Measurements from ENCODE around the gene CDC5L. TPM values are rescaled to one million over a fixed set of nuclear protein-coding genes. Genes with fewer than 3 reads are reported as not detected.

CDC5L gene
- total and polyA plus RNA-seq, 7 experiments from 2014 or later: 14.5 to 25.4 (median 20.8) TPM

DNA sequence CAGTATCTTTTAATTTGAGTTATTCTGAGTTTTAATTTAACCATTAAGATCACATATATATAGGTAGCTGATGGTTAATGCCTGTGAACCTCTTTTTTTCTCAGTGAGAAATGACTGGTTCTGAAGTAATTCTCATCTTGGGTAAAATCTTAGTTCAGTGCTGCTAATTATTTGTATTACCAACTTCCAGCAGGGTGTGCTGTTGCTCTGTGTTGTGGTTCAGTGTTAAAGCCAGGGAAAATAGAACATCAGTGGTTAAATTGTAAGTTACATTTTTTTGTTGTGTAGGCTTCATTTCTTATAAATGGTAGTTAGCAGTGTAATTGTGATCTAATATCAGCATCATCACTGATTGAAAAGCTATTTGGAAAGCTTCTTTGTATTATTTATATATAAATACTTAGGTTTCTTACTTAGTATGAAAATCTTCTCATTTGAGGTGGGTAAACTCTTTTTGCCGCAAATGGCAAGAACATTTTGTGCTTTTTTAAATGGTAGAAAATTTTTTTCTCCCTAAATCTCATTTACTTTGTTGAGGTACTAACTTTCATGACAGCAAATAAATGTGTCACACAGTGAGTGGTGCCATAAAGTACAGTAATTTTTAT lies 43.7 kb downstream of the CDC5L start:
- Histone ChIP-seq H3K4me1 (ENCODE audit: control insufficient read depth in 2 of 2, insufficient read depth in 2 of 2, low read length in 2 of 2) (no peaks in the 10 kb centered on the region), H3K36me3 (ENCODE audit: control insufficient read depth in 2 of 3, insufficient read depth in 3 of 3, low read length in 3 of 3) (peaks cover 13 to 40% (median 16%) of the 10 kb centered on the region in 3 experiments), H3K9me3 (ENCODE audit: control insufficient read depth in 2 of 3, low read length in 3 of 3) (no peaks in the 10 kb centered on the region), H3K27me3 (ENCODE audit: control insufficient read depth in 2 of 2, insufficient read depth in 2 of 2, low read length in 2 of 2) (no peaks in the 10 kb centered on the region), H3K27ac (ENCODE audit: low read depth, low read length) (no peak overlapping the region), H3K4me3 (ENCODE audit: low read length) (no peak overlapping the region)
- peaks cover 0 to 55% (median 20%) of the 10 kb centered on the region in 5 donors for H3K36me3 Mint-ChIP-seq
- H3K4me3 Mint-ChIP-seq: no peak overlapping the region
- H3K27me3 Mint-ChIP-seq: no peaks in the 10 kb centered on the region
- peak in 6 of 9 donors; percentile 16 to 42 (median 32) for DNase-seq
- ATAC-seq: peak; percentile 74
- H3K4me1 Mint-ChIP-seq: peaks cover 0 to 26% (median 10%) of the 10 kb centered on the region in 7 donors
- intact Hi-C loops (cut with micrococcal nuclease): loop anchor here (1.0 kb wide), 1 partner anchor 25 kb away; no protein-coding TSS in a partner anchor
- ChIA-PET POLR2A (no interaction called here), CTCF (interaction anchor here (1.0 kb wide), 1 partner anchor 13 kb away, joined by 3 read pairs; no protein-coding TSS in a partner anchor)
- no peaks in the 10 kb centered on the region for H3K9me3 Mint-ChIP-seq
- peak overlapping the region in 2 of 9 donors; percentile 12 to 34 for H3K27ac Mint-ChIP-seq

DNA sequence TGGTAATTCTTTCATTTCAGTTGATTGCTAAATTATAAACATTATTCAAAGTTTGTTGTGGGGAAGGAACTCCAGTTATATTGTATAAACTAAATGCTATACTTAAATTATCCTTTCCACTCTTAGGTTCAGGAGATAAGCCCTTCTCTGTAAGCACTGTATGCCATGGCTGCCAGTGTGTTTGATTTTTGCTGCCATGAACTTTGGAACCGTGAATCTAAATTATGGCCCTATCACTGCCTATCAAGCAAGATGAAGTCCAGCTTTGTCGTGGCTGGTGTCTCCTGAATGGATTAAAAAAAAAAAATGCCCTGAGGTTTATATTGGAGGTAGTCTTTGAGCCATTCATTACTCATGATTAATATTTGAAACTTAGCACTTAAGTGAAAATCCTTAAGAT lies 44.7 kb downstream of the CDC5L start:
- ATAC-seq (no peak), DNase-seq (no peak)
- ChIA-PET CTCF (interaction anchor here (1.4 kb wide), 1 partner anchor 24 kb away, joined by 4 read pairs; no protein-coding TSS in a partner anchor), POLR2A (no interaction called here)
- Histone ChIP-seq H3K27ac (ENCODE audit: low read depth, low read length) (no peak overlapping the region), H3K27me3 (ENCODE audit: control insufficient read depth in 2 of 2, insufficient read depth in 2 of 2, low read length in 2 of 2) (no peaks in the 10 kb centered on the region), H3K9me3 (ENCODE audit: control insufficient read depth in 2 of 3, low read length in 3 of 3) (no peaks in the 10 kb centered on the region), H3K4me1 (ENCODE audit: control insufficient read depth in 2 of 2, insufficient read depth in 2 of 2, low read length in 2 of 2) (no peaks in the 10 kb centered on the region), H3K36me3 (ENCODE audit: control insufficient read depth in 2 of 3, insufficient read depth in 3 of 3, low read length in 3 of 3) (peaks cover 9 to 35% (median 13%) of the 10 kb centered on the region in 3 experiments), H3K4me3 (ENCODE audit: low read length) (no peak overlapping the region)
- no peak overlapping the region for H3K27ac Mint-ChIP-seq
- H3K27me3 Mint-ChIP-seq: no peaks in the 10 kb centered on the region
- H3K4me3 Mint-ChIP-seq: no peak overlapping the region
- no peaks in the 10 kb centered on the region for H3K9me3 Mint-ChIP-seq
- peaks cover 4 to 32% (median 16%) of the 10 kb centered on the region in 7 donors for H3K4me1 Mint-ChIP-seq
- peaks cover 0 to 58% (median 22%) of the 10 kb centered on the region in 5 donors for H3K36me3 Mint-ChIP-seq
- intact Hi-C loops (cut with micrococcal nuclease): no loop called here

DNA sequence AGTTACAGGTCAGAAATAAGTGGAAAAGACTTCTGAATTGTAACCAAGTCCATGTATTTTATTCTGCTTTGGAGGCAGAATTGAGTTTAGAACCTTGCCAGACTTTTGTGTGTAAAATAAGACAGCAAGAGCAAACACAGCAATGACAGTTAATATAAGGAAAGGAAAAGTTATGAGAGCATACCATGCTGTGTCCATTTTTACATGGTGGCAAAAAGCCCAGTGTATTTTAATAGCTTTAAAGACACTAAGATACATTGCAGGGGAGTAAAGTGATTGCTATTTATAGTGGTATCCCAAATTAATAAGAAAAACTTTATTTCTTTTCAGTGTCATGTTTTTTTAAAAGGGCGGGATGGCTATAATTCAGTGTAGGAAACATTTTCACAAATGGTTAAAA lies 45.2 kb downstream of the CDC5L start:
- Histone ChIP-seq H3K9me3 (ENCODE audit: control insufficient read depth in 2 of 3, low read length in 3 of 3) (no peaks in the 10 kb centered on the region), H3K4me1 (ENCODE audit: control insufficient read depth in 2 of 2, insufficient read depth in 2 of 2, low read length in 2 of 2) (no peaks in the 10 kb centered on the region), H3K36me3 (ENCODE audit: control insufficient read depth in 2 of 3, insufficient read depth in 3 of 3, low read length in 3 of 3) (peaks cover 9 to 37% (median 13%) of the 10 kb centered on the region in 3 experiments), H3K27me3 (ENCODE audit: control insufficient read depth in 2 of 2, insufficient read depth in 2 of 2, low read length in 2 of 2) (no peaks in the 10 kb centered on the region), H3K4me3 (ENCODE audit: low read length) (no peak overlapping the region), H3K27ac (ENCODE audit: low read depth, low read length) (no peak overlapping the region)
- peaks cover 4 to 37% (median 17%) of the 10 kb centered on the region in 7 donors for H3K4me1 Mint-ChIP-seq
- H3K27ac Mint-ChIP-seq: peak overlapping the region in 1 of 9 donors; percentile 32
- intact Hi-C loops (cut with micrococcal nuclease): no loop called here
- DNase-seq (no peak), ATAC-seq (no peak)
- peaks cover 0 to 62% (median 26%) of the 10 kb centered on the region in 5 donors for H3K36me3 Mint-ChIP-seq
- H3K9me3 Mint-ChIP-seq: no peaks in the 10 kb centered on the region
- no peak overlapping the region for H3K4me3 Mint-ChIP-seq
- CTCF ChIA-PET: interaction anchor here (1.4 kb wide), 1 partner anchor 23 kb away, joined by 4 read pairs; no protein-coding TSS in a partner anchor
- no peaks in the 10 kb centered on the region for H3K27me3 Mint-ChIP-seq
- POLR2A ChIA-PET: no interaction called here

DNA sequence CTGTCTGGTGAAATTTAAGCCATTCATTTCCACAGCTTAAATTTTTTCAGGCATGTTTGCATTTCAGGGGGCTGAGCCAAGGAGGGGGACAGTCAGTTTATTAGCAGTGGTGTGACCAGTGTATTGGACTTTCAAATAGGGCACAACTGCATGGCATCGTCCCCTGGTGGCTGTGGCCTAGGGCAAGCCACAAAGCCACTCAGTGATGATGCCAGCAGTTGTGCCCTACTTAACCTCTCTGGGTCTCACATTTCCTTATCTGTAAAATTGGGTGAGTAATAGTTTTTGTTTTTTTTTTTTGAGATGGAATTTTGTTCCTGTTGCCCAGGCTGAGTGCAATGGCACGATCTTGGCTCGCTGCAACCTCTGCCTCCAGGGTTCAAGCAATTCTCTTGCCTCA lies 48.0 kb downstream of the CDC5L start:
- no peaks in the 10 kb centered on the region for H3K4me1 ChIP-seq (ENCODE audit: control insufficient read depth in 2 of 2, insufficient read depth in 2 of 2, low read length in 2 of 2)
- H3K4me3 ChIP-seq (ENCODE audit: low read length): no peak overlapping the region
- Mint-ChIP-seq H3K27me3 (no peaks in the 10 kb centered on the region), H3K36me3 (peaks cover 0 to 76% (median 39%) of the 10 kb centered on the region in 5 donors), H3K4me1 (peaks cover 4 to 37% (median 21%) of the 10 kb centered on the region in 7 donors), H3K4me3 (no peak overlapping the region), H3K27ac (no peak overlapping the region), H3K9me3 (peaks cover 0 to 6% (median 0%) of the 10 kb centered on the region in 11 donors)
- H3K9me3 ChIP-seq (ENCODE audit: control insufficient read depth in 2 of 3, low read length in 3 of 3): no peaks in the 10 kb centered on the region
- H3K27me3 ChIP-seq (ENCODE audit: control insufficient read depth in 2 of 2, insufficient read depth in 2 of 2, low read length in 2 of 2): no peaks in the 10 kb centered on the region
- CTCF ChIA-PET: no interaction called here
- no peak overlapping the region for H3K27ac ChIP-seq (ENCODE audit: low read depth, low read length)
- DNase-seq: no peak
- intact Hi-C loops (cut with micrococcal nuclease): no loop called here
- POLR2A ChIA-PET: no interaction called here
- H3K36me3 ChIP-seq (ENCODE audit: control insufficient read depth in 2 of 3, insufficient read depth in 3 of 3, low read length in 3 of 3): peaks cover 4 to 19% (median 13%) of the 10 kb centered on the region in 3 experiments
- ATAC-seq: no peak

DNA sequence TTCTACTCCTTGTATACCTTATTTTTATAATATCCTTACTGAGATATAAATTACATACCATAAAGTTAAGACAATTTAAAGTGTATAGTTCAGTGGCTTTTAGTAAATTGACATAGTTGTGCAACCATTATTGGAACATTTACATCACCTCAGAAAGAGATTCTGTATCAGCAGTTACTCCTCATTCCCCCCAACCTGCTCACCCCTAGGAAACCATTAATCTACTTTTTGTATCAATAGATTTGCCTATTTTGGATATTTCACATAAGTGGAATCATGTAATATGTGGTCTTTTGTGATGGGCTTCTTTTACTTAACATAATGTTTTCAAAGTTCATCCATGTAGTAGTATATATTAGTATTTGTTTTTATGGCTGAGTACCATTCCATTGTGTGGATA lies 51.3 kb downstream of the CDC5L start:
- Histone ChIP-seq H3K4me3 (ENCODE audit: low read length) (no peak overlapping the region), H3K27ac (ENCODE audit: low read depth, low read length) (no peak overlapping the region), H3K36me3 (ENCODE audit: control insufficient read depth in 2 of 3, insufficient read depth in 3 of 3, low read length in 3 of 3) (peaks cover 0 to 10% (median 5%) of the 10 kb centered on the region in 3 experiments), H3K27me3 (ENCODE audit: control insufficient read depth in 2 of 2, insufficient read depth in 2 of 2, low read length in 2 of 2) (no peaks in the 10 kb centered on the region), H3K9me3 (ENCODE audit: control insufficient read depth in 2 of 3, low read length in 3 of 3) (peaks cover 0 to 20% (median 5%) of the 10 kb centered on the region in 3 experiments), H3K4me1 (ENCODE audit: control insufficient read depth in 2 of 2, insufficient read depth in 2 of 2, low read length in 2 of 2) (no peaks in the 10 kb centered on the region)
- H3K4me1 Mint-ChIP-seq: peaks cover 6 to 30% (median 14%) of the 10 kb centered on the region in 7 donors
- CTCF ChIA-PET: interaction anchor here (1.5 kb wide), 1 partner anchor 16 kb away, joined by 5 read pairs; no protein-coding TSS in a partner anchor
- no peak overlapping the region for H3K4me3 Mint-ChIP-seq
- H3K9me3 Mint-ChIP-seq: peaks cover 4 to 36% (median 16%) of the 10 kb centered on the region in 11 donors
- ATAC-seq (no peak), DNase-seq (no peak)
- no peaks in the 10 kb centered on the region for H3K27me3 Mint-ChIP-seq
- intact Hi-C loops (cut with micrococcal nuclease): no loop called here
- POLR2A ChIA-PET: interaction anchor here (1.2 kb wide), 1 partner anchor 11 kb away, joined by 4 read pairs; no protein-coding TSS in a partner anchor
- peak overlapping the region in 1 of 9 donors; percentile 41 for H3K27ac Mint-ChIP-seq
- H3K36me3 Mint-ChIP-seq: peaks cover 13 to 90% (median 61%) of the 10 kb centered on the region in 5 donors

DNA sequence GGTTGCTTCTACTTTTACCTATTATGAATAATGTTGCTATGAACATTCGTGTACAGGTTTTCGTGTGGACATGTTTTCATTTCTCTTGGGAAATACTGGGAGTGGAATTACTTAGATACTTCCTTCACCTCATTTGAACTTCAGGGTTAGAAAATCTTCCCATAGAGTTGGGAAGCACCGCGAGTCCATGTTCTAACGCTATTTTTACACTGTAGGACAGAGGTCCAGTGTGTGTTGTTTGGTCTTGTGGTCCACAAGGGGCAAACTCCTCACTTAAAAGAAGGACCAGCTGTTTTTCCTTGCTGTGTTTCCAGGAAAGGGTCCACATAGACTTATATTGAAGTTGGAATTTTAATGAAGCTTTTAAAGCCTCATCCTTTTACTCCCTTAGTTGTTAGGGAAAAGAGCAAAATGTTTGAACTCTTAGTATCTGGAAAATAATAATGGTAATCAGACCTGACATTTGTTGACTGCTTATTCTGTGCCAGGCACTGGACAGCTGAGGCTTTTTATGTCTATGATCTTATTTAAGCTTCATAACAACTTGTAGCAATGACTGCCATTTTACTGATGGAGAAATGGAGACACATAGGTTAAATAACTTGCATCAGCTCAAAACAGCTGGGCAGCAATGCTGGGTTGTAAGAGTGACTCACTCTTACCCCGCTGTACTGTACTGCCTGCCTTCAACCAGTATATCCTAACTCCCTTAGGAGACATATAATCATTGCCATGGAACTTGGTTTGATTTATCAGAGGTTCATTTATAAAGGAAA lies 52.0 kb downstream of the CDC5L start:
- Histone ChIP-seq H3K36me3 (ENCODE audit: control insufficient read depth in 2 of 3, insufficient read depth in 3 of 3, low read length in 3 of 3) (peaks cover 0 to 12% (median 5%) of the 10 kb centered on the region in 3 experiments), H3K27me3 (ENCODE audit: control insufficient read depth in 2 of 2, insufficient read depth in 2 of 2, low read length in 2 of 2) (no peaks in the 10 kb centered on the region), H3K4me1 (ENCODE audit: control insufficient read depth in 2 of 2, insufficient read depth in 2 of 2, low read length in 2 of 2) (no peaks in the 10 kb centered on the region), H3K4me3 (ENCODE audit: low read length) (no peak overlapping the region), H3K27ac (ENCODE audit: low read depth, low read length) (no peak overlapping the region), H3K9me3 (ENCODE audit: control insufficient read depth in 2 of 3, low read length in 3 of 3) (peaks cover 0 to 20% (median 5%) of the 10 kb centered on the region in 3 experiments)
- Mint-ChIP-seq H3K9me3 (peaks cover 8 to 41% (median 21%) of the 10 kb centered on the region in 11 donors), H3K4me3 (no peak overlapping the region), H3K27me3 (no peaks in the 10 kb centered on the region), H3K27ac (no peak overlapping the region), H3K36me3 (peaks cover 17 to 89% (median 68%) of the 10 kb centered on the region in 5 donors), H3K4me1 (peaks cover 6 to 31% (median 17%) of the 10 kb centered on the region in 7 donors)
- DNase-seq (no peak), ATAC-seq (no peak)
- intact Hi-C loops (cut with micrococcal nuclease): no loop called here
- CTCF ChIA-PET: interaction anchor here (1.5 kb wide), 1 partner anchor 16 kb away, joined by 5 read pairs; no protein-coding TSS in a partner anchor
- POLR2A ChIA-PET: interaction anchor here (0.7 kb wide), 1 partner anchor 1848 kb away, joined by 8 read pairs; no protein-coding TSS in a partner anchor

Measured in naive thymus-derived CD4-positive, alpha-beta T cell (primary cell).